Anterior cingulate cortex (tissue), 58 donors: ENCODE results near the gene SKOR2.
"Not testable (repeated sequence)": the region's sequence is repeated elsewhere in the genome, so short reads cannot be mapped to it uniquely, and the experiment has no call there.

Experiments
- DNase-seq, 58 donors: peaks; one replicate each; lab custom pipeline; 2025; lab: John Stamatoyannopoulos, UW

SKOR2 gene

DNA sequence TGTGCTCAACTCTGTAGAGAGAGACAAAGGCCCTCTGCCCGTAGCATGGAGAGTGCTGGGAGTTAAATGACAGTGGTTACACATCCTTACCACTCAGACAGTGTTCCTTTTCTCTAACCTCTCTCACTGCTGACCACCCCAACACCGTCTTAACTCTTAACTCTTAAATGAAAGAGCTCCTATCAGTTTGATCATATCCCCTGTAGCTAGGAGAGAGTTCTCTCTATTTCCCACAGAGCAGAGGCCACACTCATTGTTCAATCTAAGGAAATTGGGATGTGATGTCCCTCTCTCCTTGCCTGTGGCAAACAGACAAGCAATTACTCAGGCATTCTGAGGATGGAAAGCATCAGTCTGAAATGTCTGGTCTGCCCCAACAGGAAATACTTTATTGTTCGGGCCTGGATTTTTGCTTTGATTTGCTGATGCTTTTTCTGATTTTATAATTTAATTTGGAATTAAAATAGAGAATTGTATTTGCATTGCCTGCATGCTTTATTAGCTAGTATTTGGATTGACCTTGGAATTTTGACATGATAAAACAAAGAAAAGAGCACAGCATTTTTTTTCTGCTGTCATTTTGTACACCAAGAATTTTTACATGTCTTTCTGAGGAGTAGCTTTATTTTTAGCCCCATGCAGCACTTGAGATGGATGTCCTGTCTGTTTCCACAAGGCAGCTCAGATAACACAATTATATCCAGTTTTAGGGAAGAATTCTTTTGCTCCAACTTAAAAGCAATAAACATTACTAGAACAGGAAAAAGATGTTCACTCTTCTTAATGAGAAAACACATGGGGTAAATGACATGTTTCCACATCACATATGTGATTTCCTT is 47.6 kb downstream of the SKOR2 start:
- DNase-seq: no peak

DNA sequence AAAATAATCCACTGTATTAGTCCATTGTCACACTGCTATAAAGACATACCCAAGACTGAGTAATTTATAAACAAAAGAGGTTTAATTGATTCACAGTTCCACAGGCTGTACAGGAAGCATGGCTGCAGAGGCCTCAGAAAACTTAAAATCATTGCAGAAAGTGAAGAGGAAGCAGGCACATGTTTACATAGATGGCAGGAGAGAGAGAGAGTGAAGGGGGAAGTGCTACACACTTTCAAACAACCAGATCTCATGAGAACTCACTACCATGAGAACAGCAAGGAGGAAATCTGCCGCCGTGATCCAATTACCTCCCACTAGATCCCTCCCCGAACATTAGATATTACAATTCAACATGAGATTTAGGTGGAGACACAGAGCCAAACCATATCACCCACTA is 55.5 kb downstream of the SKOR2 start:
- not testable (repeated sequence) for DNase-seq

DNA sequence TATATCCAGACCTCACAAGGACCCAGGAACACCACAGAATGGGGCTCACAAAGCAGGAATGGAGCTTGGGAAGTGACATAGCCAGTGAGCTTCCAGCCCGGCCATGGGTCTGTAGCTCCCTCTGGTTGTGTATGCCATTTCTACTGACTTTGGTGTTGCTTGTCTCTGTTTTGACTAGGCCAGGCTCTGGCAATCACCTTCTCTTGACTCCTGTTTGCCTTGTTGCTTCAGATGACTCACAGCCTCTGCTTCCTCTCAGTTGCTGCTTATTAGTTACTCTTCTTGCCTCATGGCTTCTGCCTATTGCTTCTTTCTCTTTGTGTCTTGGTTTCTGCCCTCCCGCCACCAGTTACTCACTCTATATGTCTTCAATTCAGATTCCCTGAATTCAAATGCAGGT is 59.5 kb downstream of the SKOR2 start:
- DNase-seq: no peak

- DNase-seq: no peak
Measured at GRCh38 chr18:47187721-47188120, 63.7 kb downstream of the SKOR2 start.

GRCh38 chr18:47184419-47185050 is 66.9 kb downstream of the SKOR2 start:
- no peak for DNase-seq

GRCh38 chr18:47182156-47182555 is 69.3 kb downstream of the SKOR2 start:
- not testable (repeated sequence) for DNase-seq

DNA sequence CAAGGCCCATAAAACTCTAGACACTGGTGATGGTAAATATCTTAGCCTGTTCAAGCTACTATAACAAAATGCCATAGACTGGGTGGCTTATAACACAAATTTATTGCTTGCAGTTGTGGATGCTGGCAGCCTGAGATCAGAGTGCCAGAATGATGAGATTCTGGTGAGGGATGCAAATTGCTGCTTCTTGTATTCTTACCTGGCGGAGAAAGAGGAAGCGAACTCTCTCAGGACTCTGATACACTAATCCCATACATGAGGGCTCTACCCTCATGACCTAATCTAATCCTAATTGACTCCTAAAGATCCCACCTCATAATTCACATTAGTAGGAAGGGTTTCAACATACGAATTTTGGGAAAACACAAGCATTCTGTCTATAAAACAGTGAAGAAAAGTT is 70.7 kb downstream of the SKOR2 start:
- DNase-seq: no peak

GRCh38 chr18:47179520-47179919 is 71.9 kb downstream of the SKOR2 start:
- DNase-seq: no peak

GRCh38 chr18:47175898-47176575 is 75.4 kb downstream of the SKOR2 start, which contains the start of gene IER3IP1:
Gene IER3IP1, minus strand, starts transcription at chr18:47176364. Its CDS starts 87 bp downstream, at chr18:47176277.
- peak; percentile 29 to 90 (median 82) for DNase-seq

DNA sequence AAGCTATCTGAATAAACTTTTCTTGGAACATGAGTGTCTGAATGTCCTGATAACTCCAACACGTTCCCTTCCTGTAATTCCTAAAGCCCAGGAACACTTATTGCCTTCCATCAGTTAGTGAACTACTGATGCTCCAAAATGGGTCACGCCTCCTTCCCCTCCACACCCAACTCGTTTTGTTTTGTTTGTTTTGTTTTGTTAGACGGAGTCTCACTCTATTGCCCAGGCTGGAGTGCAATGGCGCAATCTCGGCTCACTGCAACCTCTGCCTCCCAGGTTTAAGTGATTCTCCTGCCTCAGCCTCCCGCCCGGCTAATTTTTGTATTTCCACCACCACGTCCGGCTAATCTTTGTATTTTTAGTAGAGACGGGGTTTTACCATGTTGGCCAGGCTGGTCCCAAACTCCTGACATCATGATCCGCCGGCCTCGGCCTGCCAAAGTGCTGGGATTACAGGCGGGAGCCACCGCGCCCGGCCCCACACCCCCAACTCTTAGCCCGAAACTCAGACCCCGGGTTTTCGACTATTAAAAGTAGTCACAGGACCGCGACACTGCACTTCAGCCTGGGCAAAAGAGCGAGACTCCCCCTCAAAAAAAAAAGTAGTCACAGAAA is 76.1 kb downstream of the SKOR2 start:
- peak in 1 of 58 donors; percentile 14 for DNase-seq

- DNase-seq: no peak
Measured at GRCh38 chr18:47174545-47175116, 76.8 kb downstream of the SKOR2 start.

DNA sequence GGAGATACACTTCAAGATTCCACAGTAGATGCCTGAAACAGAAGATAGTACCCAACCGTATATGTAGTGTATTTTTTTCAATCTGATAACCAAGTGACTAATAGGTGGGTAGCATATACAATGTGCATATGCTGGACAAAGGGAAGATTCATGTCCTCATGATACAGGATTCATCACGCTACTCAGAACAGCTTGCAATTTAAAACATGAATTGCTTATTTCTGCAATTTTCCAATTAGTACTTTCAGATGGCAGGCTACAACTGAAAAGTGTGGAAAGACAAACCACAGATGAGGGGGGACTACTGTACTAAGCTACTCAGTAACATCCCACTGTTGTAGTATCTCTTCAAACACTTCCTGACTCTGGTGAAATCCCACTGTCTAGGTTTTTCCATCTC is 79.0 kb downstream of the SKOR2 start:
- no peak for DNase-seq

DNA sequence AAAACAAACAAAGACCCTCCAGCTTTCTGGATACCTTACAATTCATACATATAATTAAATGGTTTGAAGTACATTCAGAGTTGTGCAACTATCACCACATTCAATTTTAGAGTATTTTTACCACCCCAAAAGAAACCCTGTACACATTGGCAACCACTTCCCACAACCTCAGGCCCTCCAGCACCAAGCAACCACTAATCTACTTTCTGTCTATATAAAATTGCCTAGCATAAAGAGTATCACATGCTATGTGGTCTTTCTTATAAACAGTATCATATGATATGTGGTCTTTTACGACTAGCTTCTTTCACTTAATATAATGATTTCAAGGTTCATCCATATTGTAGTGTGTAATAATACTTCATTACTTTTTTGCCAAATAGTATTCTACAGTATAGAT is 82.5 kb downstream of the SKOR2 start:
- DNase-seq: no peak

DNA sequence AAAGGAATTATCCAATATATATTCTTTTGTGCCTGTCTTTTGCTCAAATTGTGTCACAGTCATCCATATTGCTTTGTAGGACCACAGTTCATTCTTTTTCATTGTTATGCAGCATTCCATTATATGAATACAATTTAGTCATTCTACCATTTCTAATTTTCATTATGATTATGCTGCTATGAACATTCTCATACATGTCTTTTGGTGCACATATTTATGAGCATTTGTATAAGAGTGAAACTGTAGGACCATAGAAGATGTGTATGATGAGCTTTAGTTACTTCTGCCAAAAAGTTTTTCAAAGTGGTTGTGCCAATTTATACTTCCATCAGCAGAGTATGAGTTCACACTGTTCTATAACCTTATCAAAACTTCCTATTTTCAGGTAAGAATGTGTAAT is 83.0 kb downstream of the SKOR2 start:
- no peak for DNase-seq

GRCh38 chr18:47166294-47166693 is 85.2 kb downstream of the SKOR2 start:
- no peak for DNase-seq

DNA sequence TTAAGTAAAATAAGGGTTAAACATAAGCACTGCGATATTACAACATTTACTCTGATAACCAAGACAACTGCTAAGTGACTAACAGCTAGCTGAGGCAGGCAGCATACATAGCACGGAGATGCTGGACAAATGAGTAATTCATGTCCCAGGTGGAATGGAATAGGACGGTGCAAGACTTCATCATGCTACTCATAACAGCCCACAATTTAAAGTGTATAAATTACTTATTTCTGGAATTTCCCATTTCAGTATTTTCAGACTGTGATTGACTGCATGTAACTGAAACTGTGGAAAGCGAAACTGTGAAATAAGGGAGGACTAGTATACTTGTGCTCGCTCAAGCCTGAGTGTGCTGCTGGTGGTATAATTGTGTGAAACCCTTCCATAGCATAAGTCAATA is 88.2 kb downstream of the SKOR2 start:
- no peak for DNase-seq

- no peak for DNase-seq
Measured at GRCh38 chr18:47160256-47160655, 91.2 kb downstream of the SKOR2 start.

GRCh38 chr18:47158404-47158803 is 93.1 kb downstream of the SKOR2 start:
- DNase-seq: not testable (repeated sequence)
